Peyer's patch (tissue), 4 donors: ENCODE measurements around the gene THBS1. TPM values are rescaled to one million over a fixed set of nuclear protein-coding genes. Genes with fewer than 3 reads are reported as not detected.
A peak's percentile ranks its signal among the peaks of the same experiment; 100 is the strongest.

ENCODE experiments used
- DNase-seq, 3 donors: peaks; one replicate each; pipeline ENCODE4 v3.0.0-alpha.2; 2017 to 2019
- H3K27ac ChIP-seq, 4 donors: fragments of 200-600 bp; sonication (generic); one replicate each; pipeline ENCODE4 v1.5.1; 2016 to 2019
- H3K27me3 ChIP-seq, 2 donors: fragments of 200-600 bp; sonication (generic); one replicate each; pipeline ENCODE4 v1.5.1; 2019
- H3K36me3 ChIP-seq, 3 donors: fragments of 200-600 bp; sonication (generic); one replicate each; pipeline ENCODE4 v1.5.1; 2016 to 2019
- H3K4me1 ChIP-seq, 4 donors: fragments of 200-600 bp; sonication (generic); one replicate each; pipeline ENCODE4 v1.5.1; 2016 to 2019
- H3K4me3 ChIP-seq, 4 donors: fragments of 200-600 bp; sonication (generic); 1 replicate in 3 of 4; 2 replicates in 1 of 4; pipeline ENCODE4 v1.5.1; 2016 to 2019; ENCODE audit warnings: mild to moderate bottlenecking in 1 of 4
- H3K9me3 ChIP-seq, 4 donors: fragments of 200-600 bp; sonication (generic); one replicate each; pipeline ENCODE4 v1.5.1; 2016 to 2019; ENCODE audit warnings: mild to moderate bottlenecking in 1 of 4
- CTCF ChIP-seq, 6 experiments: fragments of 450-650 bp in 4 of 6; fragments of 200-600 bp in 2 of 6; sonication (generic) in 1 of 6; IDR thresholded peaks; one replicate each; pipeline ENCODE4 v1.5.1; 2017 to 2019; ENCODE audit warnings: antibody characterized with exemption in 6 of 6, mild to moderate bottlenecking in 3 of 6, moderate library complexity in 1 of 6
- POLR2A ChIP-seq, 2 donors: fragments of 450-650 bp; IDR thresholded peaks; one replicate each; pipeline ENCODE4 v1.5.1; 2017; ENCODE audit warnings: antibody characterized with exemption in 2 of 2, mild to moderate bottlenecking in 2 of 2, moderate library complexity in 2 of 2
- total RNA-seq, 4 donors: library from RNA; depleted of rRNA; stranded (reverse); fragments of >200 nt; gene quantifications; one replicate each; pipeline ENCODE4 v1.1.0, GENCODE V29; 2016

Gene THBS1
- total RNA-seq, 4 donors from 2014 or later, result 68.7 to 784 (median 139) TPM

- H3K27me3 ChIP-seq, result no peaks in the 10 kb centered on the region
- TF ChIP-seq POLR2A (IDR thresholded peaks at IDR 0.05), result no peak
- TF ChIP-seq CTCF (IDR thresholded peaks at IDR 0.05), result no peak
- H3K36me3 ChIP-seq, result no peaks in the 10 kb centered on the region
- H3K9me3 ChIP-seq, result no peaks in the 10 kb centered on the region
- H3K27ac ChIP-seq, result peak overlapping the region; percentile 50 to 91 (median 64)
- no peak for DNase-seq
- H3K4me1 ChIP-seq, result peaks cover 0 to 37% (median 17%) of the 10 kb centered on the region in 4 donors
- no peak overlapping the region for H3K4me3 ChIP-seq
These were observed 49.0 kb downstream of the THBS1 start for GRCh38 chr15:39629906-39630305.

- DNase-seq, result no peak
- Histone ChIP-seq H3K36me3 (no peaks in the 10 kb centered on the region), H3K9me3 (no peaks in the 10 kb centered on the region), H3K4me1 (peaks cover 0 to 27% (median 12%) of the 10 kb centered on the region in 4 donors), H3K4me3 (no peak overlapping the region), H3K27me3 (no peaks in the 10 kb centered on the region), H3K27ac (peak overlapping the region in 1 of 4 donors; percentile 5)
- TF ChIP-seq POLR2A (IDR thresholded peaks at IDR 0.05) (no peak), CTCF (IDR thresholded peaks at IDR 0.05) (no peak)
These were observed 50.5 kb downstream of the THBS1 start for GRCh38 chr15:39631357-39631756.

GRCh38 chr15:39638041-39638440 lies 57.2 kb downstream of the THBS1 start:
- DNase-seq, result no peak
- Histone ChIP-seq H3K27ac (no peak overlapping the region), H3K4me1 (peaks cover 0 to 19% (median 0%) of the 10 kb centered on the region in 4 donors), H3K36me3 (no peaks in the 10 kb centered on the region), H3K9me3 (no peaks in the 10 kb centered on the region), H3K4me3 (no peak overlapping the region), H3K27me3 (no peaks in the 10 kb centered on the region)
- TF ChIP-seq CTCF (IDR thresholded peaks at IDR 0.05) (no peak), POLR2A (IDR thresholded peaks at IDR 0.05) (no peak)

- TF ChIP-seq POLR2A (IDR thresholded peaks at IDR 0.05) (no peak), CTCF (IDR thresholded peaks at IDR 0.05) (no peak)
- no peak for DNase-seq
- Histone ChIP-seq H3K36me3 (no peaks in the 10 kb centered on the region), H3K9me3 (no peaks in the 10 kb centered on the region), H3K4me3 (no peak overlapping the region), H3K27me3 (no peaks in the 10 kb centered on the region), H3K4me1 (peaks cover 0 to 19% (median 0%) of the 10 kb centered on the region in 4 donors), H3K27ac (no peak overlapping the region)
These were observed 58.2 kb downstream of the THBS1 start for GRCh38 chr15:39639037-39639436.

GRCh38 chr15:39640665-39641064 lies 59.8 kb downstream of the THBS1 start:
- Histone ChIP-seq H3K9me3 (no peaks in the 10 kb centered on the region), H3K4me1 (peaks cover 0 to 19% (median 0%) of the 10 kb centered on the region in 4 donors), H3K27me3 (no peaks in the 10 kb centered on the region), H3K4me3 (no peak overlapping the region), H3K27ac (peak overlapping the region in 2 of 4 donors; percentile 42 to 47), H3K36me3 (no peaks in the 10 kb centered on the region)
- no peak for DNase-seq
- TF ChIP-seq POLR2A (IDR thresholded peaks at IDR 0.05) (no peak), CTCF (IDR thresholded peaks at IDR 0.05) (no peak)
